DOHH2 (cell line): ENCODE results near the gene GPHN.
"Not testable (repeated sequence)": the region's sequence is repeated elsewhere in the genome, so short reads cannot be mapped to it uniquely, and the experiment has no call there.

Experiments used
- CTCF ChIP-seq: fragments of 200-600 bp; sonication (generic); IDR thresholded peaks from one replicate; pipeline ENCODE4 v1.5.1; 2014; ENCODE audit warnings: antibody characterized with exemption, mild to moderate bottlenecking, low read depth, low read length; ENCODE audit not compliant: poor library complexity, severe bottlenecking
- EZH2phosphoT487 ChIP-seq: fragments of 200-600 bp; sonication (generic); IDR thresholded peaks from 2 replicates; pipeline ENCODE4 v1.6.1; 2017; ENCODE audit warnings: borderline replicate concordance, mild to moderate bottlenecking, antibody characterized with exemption, low read length, moderate library complexity, mixed read lengths

- TF ChIP-seq CTCF, EZH2phosphoT487: not testable (repeated sequence)
These were observed 206.3 kb downstream of the GPHN start for GRCh38 chr14:66714291-66714690.
